Measurements from ENCODE around the gene SCN2B. TPM values are rescaled to one million over a fixed set of nuclear protein-coding genes. Genes with fewer than 3 reads are reported as not detected.

Gene SCN2B
- total RNA-seq, 4 donors from 2014 or later, result 0.42 to 1.2 (median 0.67) TPM

DNA sequence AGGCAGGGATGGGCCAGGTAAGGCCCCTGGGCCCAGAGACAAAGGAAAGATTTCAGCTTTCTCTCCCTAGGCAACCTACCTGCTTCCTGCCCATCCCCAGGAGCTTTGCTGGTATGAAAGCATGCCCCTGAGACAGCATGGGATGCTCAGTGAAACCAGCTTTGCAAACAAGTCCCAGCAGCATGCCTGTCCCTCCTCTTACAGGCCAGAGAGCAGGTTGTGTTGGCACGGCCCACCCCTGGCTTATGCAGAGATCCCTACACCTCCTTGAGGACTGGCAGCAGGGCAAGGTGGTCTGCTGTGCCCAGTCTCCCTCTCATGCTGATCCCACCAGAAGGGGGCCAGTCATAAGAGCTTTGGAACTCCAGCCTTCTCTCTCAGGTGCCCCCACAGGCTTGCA, 26.9 kb downstream of the SCN2B start:
- peaks cover 0 to 40% (median 8%) of the 10 kb centered on the region in 4 donors for H3K27me3 ChIP-seq
- WGBS, result 100% methylated on average over 1 of the region's 1 CpG
- no peaks in the 10 kb centered on the region for H3K36me3 ChIP-seq
- intact Hi-C loops (cut with DNase I), result loop anchor here (5.0 kb wide), 1 partner anchor 338 kb away; no protein-coding TSS in a partner anchor
- DNase-seq (ENCODE audit: extremely low spot score), result no peak
- no peak overlapping the region for H3K27ac ChIP-seq (replicated peaks in 1 of 4)
- TF ChIP-seq POLR2AphosphoS5 (IDR thresholded peaks at IDR 0.05), result no peak
- no peak for TF ChIP-seq POLR2A (IDR thresholded peaks at IDR 0.05; ENCODE audit: low read depth)
- TF ChIP-seq EP300 (IDR thresholded peaks at IDR 0.05), result no peak
- no peak for TF ChIP-seq CTCF (IDR thresholded peaks at IDR 0.05)
- no peaks in the 10 kb centered on the region for H3K9me3 ChIP-seq
- H3K4me3 ChIP-seq, result no peak overlapping the region
- peaks cover 29 to 46% (median 42%) of the 10 kb centered on the region in 4 donors for H3K4me1 ChIP-seq

- intact Hi-C loops (cut with DNase I), result loop anchor here (5.0 kb wide), 1 partner anchor 338 kb away; no protein-coding TSS in a partner anchor
- H3K4me3 ChIP-seq, result no peak overlapping the region
- H3K27ac ChIP-seq (replicated peaks in 1 of 4), result no peak overlapping the region
- no peaks in the 10 kb centered on the region for H3K9me3 ChIP-seq
- WGBS, result 79% methylated on average over 2 of the region's 2 CpGs
- peaks cover 0 to 37% (median 8%) of the 10 kb centered on the region in 4 donors for H3K27me3 ChIP-seq
- no peak for TF ChIP-seq CTCF (IDR thresholded peaks at IDR 0.05)
- no peak for TF ChIP-seq EP300 (IDR thresholded peaks at IDR 0.05)
- DNase-seq (ENCODE audit: extremely low spot score), result no peak
- no peaks in the 10 kb centered on the region for H3K36me3 ChIP-seq
- peaks cover 29 to 46% (median 42%) of the 10 kb centered on the region in 4 donors for H3K4me1 ChIP-seq
Measured at GRCh38 chr11:118148856-118149255, 27.6 kb downstream of the SCN2B start.

- H3K27me3 ChIP-seq, result peaks cover 0 to 31% (median 10%) of the 10 kb centered on the region in 4 donors
- WGBS, result 86% methylated on average over 3 of the region's 8 CpGs
- peaks cover 24 to 42% (median 36%) of the 10 kb centered on the region in 4 donors for H3K4me1 ChIP-seq
- no peaks in the 10 kb centered on the region for H3K9me3 ChIP-seq
- no peak overlapping the region for H3K4me3 ChIP-seq
- no peak overlapping the region for H3K27ac ChIP-seq (replicated peaks in 1 of 4)
- DNase-seq (ENCODE audit: extremely low spot score), result no peak
- no peaks in the 10 kb centered on the region for H3K36me3 ChIP-seq
- no peak for TF ChIP-seq POLR2AphosphoS5 (IDR thresholded peaks at IDR 0.05)
- no peak for TF ChIP-seq CTCF (IDR thresholded peaks at IDR 0.05)
- no peak for TF ChIP-seq POLR2A (IDR thresholded peaks at IDR 0.05; ENCODE audit: low read depth)
- no peak for TF ChIP-seq EP300 (IDR thresholded peaks at IDR 0.05)
- intact Hi-C loops (cut with DNase I), result loop anchor here (5.0 kb wide), 1 partner anchor 339 kb away; no protein-coding TSS in a partner anchor
Measured at GRCh38 chr11:118148240-118148639, 28.2 kb downstream of the SCN2B start.

- TF ChIP-seq CTCF (IDR thresholded peaks at IDR 0.05) (no peak), POLR2AphosphoS5 (IDR thresholded peaks at IDR 0.05) (no peak), EP300 (IDR thresholded peaks at IDR 0.05) (no peak), POLR2A (IDR thresholded peaks at IDR 0.05; ENCODE audit: low read depth) (no peak)
- peaks cover 0 to 29% (median 8%) of the 10 kb centered on the region in 4 donors for H3K27me3 ChIP-seq
- no peak for DNase-seq (ENCODE audit: extremely low spot score)
- 74% methylated on average over 3 of the region's 3 CpGs for WGBS
- no peaks in the 10 kb centered on the region for H3K36me3 ChIP-seq
- no peaks in the 10 kb centered on the region for H3K9me3 ChIP-seq
- no peak overlapping the region for H3K4me3 ChIP-seq
- peaks cover 19 to 35% (median 29%) of the 10 kb centered on the region in 4 donors for H3K4me1 ChIP-seq
- intact Hi-C loops (cut with DNase I), result loop anchor here (5.0 kb wide), 1 partner anchor 340 kb away; no protein-coding TSS in a partner anchor
- H3K27ac ChIP-seq (replicated peaks in 1 of 4), result no peak overlapping the region
Measured at GRCh38 chr11:118147502-118147901, 28.9 kb downstream of the SCN2B start.

DNA sequence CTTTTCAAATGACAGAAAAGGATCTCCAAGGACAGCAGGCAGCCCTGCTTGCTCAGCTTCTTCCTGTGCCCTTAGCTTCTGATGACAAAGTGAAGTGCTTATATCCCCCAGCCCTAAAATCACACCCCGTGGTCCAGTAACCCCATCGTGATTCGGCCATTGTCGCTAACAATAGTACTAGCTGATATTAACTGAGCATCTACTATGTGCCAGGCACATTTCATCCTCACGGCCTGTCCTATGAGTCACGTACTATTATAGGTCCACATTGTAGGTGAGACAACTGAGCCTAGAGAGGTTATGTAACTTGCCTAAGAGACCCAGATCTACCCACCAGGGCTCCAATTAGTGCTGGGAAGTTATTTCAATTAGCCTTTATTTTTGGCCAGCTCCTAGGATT, 29.9 kb downstream of the SCN2B start:
- Histone ChIP-seq H3K27me3 (peaks cover 0 to 32% (median 4%) of the 10 kb centered on the region in 4 donors), H3K27ac (replicated peaks in 1 of 4) (peak overlapping the region in 2 of 4 donors; percentile 44 to 63), H3K9me3 (no peaks in the 10 kb centered on the region), H3K36me3 (no peaks in the 10 kb centered on the region), H3K4me1 (peaks cover 15 to 25% (median 20%) of the 10 kb centered on the region in 4 donors), H3K4me3 (no peak overlapping the region)
- no peak for TF ChIP-seq EP300 (IDR thresholded peaks at IDR 0.05)
- no peak for TF ChIP-seq POLR2A (IDR thresholded peaks at IDR 0.05; ENCODE audit: low read depth)
- 88% methylated on average over 6 of the region's 6 CpGs for WGBS
- intact Hi-C loops (cut with DNase I), result loop anchor here (5.0 kb wide), 1 partner anchor 341 kb away; no protein-coding TSS in a partner anchor
- no peak for DNase-seq (ENCODE audit: extremely low spot score)
